Stimulated activated memory B cell treated with anti-CD40 and anti-IgM and Interleukin-4, amounts not matched to agents 10 μg/mL and 1 μg/mL and 100 μg/mL, for 72 hours (primary cell): ENCODE results near the gene TELO2.
A peak's percentile ranks its signal among the peaks of the same experiment; 100 is the strongest.

Experiments used
- ATAC-seq: fragments of 150-1000 bp; cut with Tn5 transposase; 2 replicates; pipeline ENCODE4 v1.10.0; 2021
- H3K27ac Mint-ChIP-seq: one replicate; pipeline ENCODE4 v1.8.0; 2022; ENCODE audit warnings: mild to moderate bottlenecking, mixed read lengths
- H3K27me3 Mint-ChIP-seq: one replicate; pipeline ENCODE4 v1.8.0; 2022; ENCODE audit warnings: mixed read lengths
- H3K36me3 Mint-ChIP-seq: one replicate; pipeline ENCODE4 v1.8.0; 2022; ENCODE audit warnings: mixed read lengths
- H3K4me1 Mint-ChIP-seq: one replicate; pipeline ENCODE4 v1.8.0; 2022; ENCODE audit warnings: mixed read lengths
- H3K4me3 Mint-ChIP-seq: one replicate; pipeline ENCODE4 v1.8.0; 2022; ENCODE audit warnings: mild to moderate bottlenecking, moderate library complexity, mixed read lengths
- H3K9me3 Mint-ChIP-seq: one replicate; pipeline ENCODE4 v1.8.0; 2022; ENCODE audit warnings: mixed read lengths

TELO2 gene

DNA sequence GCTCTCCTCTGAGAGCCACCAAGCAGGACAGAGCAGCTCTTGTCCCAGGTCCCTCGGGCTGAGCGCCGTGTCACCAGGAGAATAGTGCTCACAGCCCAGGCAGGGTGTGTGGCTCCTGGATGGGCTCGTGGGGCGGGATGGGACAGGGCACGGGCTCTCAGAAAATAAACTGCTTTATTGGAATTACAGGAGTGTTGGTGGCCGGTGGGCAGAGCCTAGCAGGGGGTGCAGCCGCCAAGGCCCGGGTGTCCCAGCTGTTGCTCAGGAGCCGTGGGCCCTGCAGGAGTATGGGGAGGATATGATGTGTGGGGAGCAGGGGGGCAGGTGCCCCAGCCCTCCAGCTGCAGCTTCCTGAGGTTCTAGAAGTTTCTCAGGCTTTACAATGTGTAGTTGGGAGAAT lies 17.1 kb downstream of the TELO2 start:
- Mint-ChIP-seq H3K36me3 (peaks cover 54% of the 10 kb centered on the region), H3K4me3 (no peak overlapping the region), H3K27me3 (no peaks in the 10 kb centered on the region), H3K9me3 (no peaks in the 10 kb centered on the region), H3K4me1 (no peaks in the 10 kb centered on the region), H3K27ac (no peak overlapping the region)
- no peak for ATAC-seq

GRCh38 chr16:1510941-1511351 lies 17.8 kb downstream of the TELO2 start:
- Mint-ChIP-seq H3K9me3 (no peaks in the 10 kb centered on the region), H3K4me1 (no peaks in the 10 kb centered on the region), H3K4me3 (no peak overlapping the region), H3K27ac (no peak overlapping the region), H3K36me3 (peaks cover 54% of the 10 kb centered on the region), H3K27me3 (no peaks in the 10 kb centered on the region)
- ATAC-seq: no peak

DNA sequence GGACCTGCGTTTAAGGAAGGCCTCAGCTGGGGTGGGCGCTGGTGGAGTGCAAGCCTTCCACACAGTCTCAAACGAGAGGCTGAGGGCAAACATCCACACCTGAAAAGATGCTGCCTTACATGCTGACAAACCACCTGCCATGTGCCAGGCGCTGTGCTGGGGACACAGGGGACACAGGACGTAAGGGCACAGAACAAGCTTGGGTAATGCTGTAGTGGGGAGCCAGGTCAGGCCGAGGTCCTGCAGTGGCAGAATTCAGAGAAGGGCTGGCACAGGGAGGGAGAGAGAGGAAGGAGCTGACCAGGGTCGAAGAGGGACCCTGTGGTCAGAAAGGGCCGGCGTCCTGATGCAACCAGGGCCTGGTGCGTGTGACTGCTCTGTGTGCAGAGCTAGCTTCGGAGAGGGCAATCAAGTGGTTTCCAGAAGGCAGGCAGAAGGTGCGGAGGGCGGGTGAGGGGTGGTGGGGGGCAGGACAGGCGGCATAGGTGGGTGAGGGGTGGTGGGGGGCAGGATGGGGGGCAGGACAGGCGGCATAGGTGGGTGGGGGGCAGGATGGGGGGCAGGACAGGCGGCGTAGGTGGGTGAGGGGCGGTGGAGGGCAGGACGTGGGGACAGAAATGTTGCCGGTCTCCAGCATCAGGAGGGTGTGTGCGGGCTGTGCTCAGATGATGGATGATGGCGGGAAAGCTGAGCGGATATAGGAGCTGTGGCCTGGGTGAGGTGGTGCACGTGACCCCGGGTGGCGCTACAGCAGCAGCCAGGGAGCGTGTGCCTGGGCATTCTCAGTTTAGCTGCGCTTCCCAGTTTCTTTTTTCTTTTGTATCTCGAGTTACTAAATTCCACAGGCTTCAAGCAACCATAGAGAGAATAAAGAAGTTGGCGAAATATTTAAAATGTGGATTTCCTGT lies 18.8 kb downstream of the TELO2 start:
- Mint-ChIP-seq H3K27ac (no peak overlapping the region), H3K4me1 (no peaks in the 10 kb centered on the region), H3K9me3 (no peaks in the 10 kb centered on the region), H3K4me3 (no peak overlapping the region), H3K27me3 (no peaks in the 10 kb centered on the region), H3K36me3 (peaks cover 49% of the 10 kb centered on the region)
- no peak for ATAC-seq

- Mint-ChIP-seq H3K4me1 (no peaks in the 10 kb centered on the region), H3K4me3 (no peak overlapping the region), H3K27ac (no peak overlapping the region), H3K27me3 (no peaks in the 10 kb centered on the region), H3K9me3 (no peaks in the 10 kb centered on the region), H3K36me3 (peaks cover 42% of the 10 kb centered on the region)
- ATAC-seq: no peak
These were observed 19.6 kb downstream of the TELO2 start for GRCh38 chr16:1512774-1513173.

GRCh38 chr16:1514507-1514906 lies 21.3 kb downstream of the TELO2 start:
- Mint-ChIP-seq H3K36me3 (peaks cover 41% of the 10 kb centered on the region), H3K27me3 (no peaks in the 10 kb centered on the region), H3K27ac (no peak overlapping the region), H3K4me1 (no peaks in the 10 kb centered on the region), H3K4me3 (no peak overlapping the region), H3K9me3 (no peaks in the 10 kb centered on the region)
- no peak for ATAC-seq

DNA sequence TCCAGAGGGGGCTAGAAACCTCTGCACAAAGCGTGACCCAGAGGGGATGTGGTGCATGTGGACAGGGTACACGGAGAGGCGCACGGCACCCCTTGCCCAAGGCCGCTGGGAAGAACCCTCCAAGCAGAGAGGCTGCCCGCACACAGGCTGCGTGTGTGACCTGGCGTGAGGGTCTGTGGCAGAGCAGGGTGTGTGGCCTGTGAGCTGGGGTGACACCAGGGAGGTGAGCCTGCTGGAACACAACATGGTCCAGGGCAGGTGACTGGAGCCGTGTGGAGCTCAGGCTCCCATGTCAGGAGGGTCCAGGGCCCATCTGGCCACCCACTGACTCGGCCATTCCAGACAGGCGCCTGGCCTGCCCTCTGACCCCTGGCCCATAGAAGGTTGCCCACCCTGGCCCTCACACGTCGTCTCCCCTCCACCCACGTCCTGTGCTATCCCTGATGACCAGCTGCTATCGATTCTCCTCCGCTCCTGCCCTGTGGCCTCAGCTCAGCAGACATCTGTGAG lies 25.5 kb downstream of the TELO2 start:
- Mint-ChIP-seq H3K27ac (no peak overlapping the region), H3K9me3 (no peaks in the 10 kb centered on the region), H3K4me1 (no peaks in the 10 kb centered on the region), H3K4me3 (no peak overlapping the region), H3K27me3 (no peaks in the 10 kb centered on the region), H3K36me3 (peaks cover 7% of the 10 kb centered on the region)
- peak; percentile 38 for ATAC-seq

DNA sequence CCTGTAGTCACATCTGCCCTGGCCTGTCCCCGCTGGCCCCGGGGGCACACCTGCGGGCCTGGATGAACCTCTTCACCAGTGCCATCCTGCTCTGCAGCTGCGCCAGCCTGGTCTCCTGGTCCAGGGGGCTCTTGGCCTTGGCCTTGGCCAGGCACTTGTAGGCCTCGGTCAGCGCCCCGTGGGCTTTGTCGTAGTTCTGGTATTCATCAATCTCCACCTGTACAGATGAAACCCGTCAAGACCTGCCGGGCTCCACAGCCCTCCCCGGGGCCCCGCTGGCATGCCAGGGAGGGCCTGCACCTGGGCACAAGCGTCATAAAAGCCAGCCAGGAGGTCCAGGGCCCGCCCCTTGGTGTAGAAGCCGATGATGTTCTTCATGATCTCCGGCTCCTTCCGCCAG lies 26.7 kb downstream of the TELO2 start:
- no peaks in the 10 kb centered on the region for H3K4me1 Mint-ChIP-seq

DNA sequence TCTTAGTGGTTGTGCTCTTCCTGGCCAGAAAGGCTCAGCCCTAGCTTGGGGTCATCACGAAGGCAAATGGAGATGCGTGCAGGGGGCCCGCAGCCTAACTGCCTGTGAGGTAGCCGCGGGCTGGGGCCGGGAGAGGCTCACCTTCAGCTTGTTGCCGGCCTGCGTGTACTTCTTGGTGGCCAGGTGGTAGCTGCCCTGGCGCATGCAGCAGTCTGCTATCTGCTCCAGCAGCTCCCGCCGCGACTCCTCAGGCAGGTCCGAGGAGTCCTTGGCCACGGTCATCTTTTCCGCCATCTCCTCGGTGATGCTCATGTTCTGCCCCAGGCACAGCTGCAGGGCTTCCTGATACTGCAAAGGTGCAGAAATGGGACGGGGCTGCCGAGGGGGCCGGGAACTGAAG lies 27.3 kb downstream of the TELO2 start:
- Mint-ChIP-seq H3K9me3 (no peaks in the 10 kb centered on the region), H3K4me3 (no peak overlapping the region), H3K27me3 (no peaks in the 10 kb centered on the region), H3K27ac (no peak overlapping the region), H3K4me1 (no peaks in the 10 kb centered on the region), H3K36me3 (no peaks in the 10 kb centered on the region)
- ATAC-seq: no peak

More for the DNA sequence above, 26.7 kb downstream of the TELO2 start:
- H3K27me3 Mint-ChIP-seq: no peaks in the 10 kb centered on the region
- no peaks in the 10 kb centered on the region for H3K9me3 Mint-ChIP-seq
- H3K4me3 Mint-ChIP-seq: no peak overlapping the region
- H3K36me3 Mint-ChIP-seq: peaks cover 4% of the 10 kb centered on the region
- ATAC-seq: no peak
- H3K27ac Mint-ChIP-seq: no peak overlapping the region

DNA sequence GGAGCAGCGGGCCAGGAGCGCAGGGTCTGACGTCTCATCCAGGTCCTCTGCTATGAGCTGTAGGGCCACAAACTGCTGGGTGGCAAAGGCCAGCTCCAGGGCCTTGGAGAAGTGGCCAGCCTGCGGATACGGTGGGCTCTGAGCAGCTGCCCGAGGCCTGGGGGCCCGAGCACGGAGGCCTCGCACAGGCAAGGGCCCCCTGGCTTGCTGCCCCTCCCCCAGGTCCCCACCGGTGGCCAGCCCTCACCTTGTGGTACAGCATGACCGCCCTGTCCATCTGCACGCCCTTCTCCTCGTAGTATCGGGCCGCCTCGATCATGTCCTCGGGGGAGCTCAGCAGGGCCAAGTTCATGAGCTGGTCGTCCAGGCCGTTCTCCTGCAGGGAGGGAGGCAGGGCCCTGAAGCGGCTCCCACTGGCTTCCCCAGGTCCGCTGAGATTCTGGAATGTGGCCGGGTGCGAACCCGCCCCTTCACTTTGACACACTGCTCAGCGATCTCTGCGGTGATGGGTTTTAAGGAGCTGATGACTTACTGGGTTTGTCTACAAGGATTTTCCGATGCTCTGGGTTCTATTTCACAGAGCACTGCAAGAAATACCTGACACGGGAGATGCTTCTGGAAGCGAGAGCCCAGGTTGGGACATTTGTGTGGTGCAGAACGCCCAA lies 30.6 kb downstream of the TELO2 start:
- Mint-ChIP-seq H3K27ac (no peak overlapping the region), H3K36me3 (no peaks in the 10 kb centered on the region), H3K27me3 (no peaks in the 10 kb centered on the region), H3K9me3 (no peaks in the 10 kb centered on the region), H3K4me1 (no peaks in the 10 kb centered on the region), H3K4me3 (no peak overlapping the region)
- ATAC-seq: no peak

DNA sequence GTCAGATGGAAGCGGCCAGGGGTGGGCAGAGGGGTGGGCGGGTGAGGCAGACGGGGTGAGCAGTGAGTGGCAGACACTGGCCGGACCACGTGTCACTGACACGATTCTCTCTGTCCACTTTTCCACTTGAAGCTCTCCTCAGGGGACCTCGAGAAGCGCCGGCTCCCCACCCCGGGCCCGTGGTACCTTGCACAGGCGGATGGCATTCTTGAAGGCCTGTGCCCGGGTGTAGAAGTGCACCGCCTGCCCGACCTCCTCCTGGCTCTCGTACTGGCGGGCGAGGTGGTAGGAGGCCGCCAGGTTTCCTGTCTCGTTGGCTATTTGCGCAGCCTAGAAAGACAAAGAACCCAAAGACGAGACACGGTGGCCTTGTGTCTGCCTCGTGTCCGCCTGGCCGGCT lies 31.2 kb downstream of the TELO2 start:
- H3K4me3 Mint-ChIP-seq: no peak overlapping the region
- no peaks in the 10 kb centered on the region for H3K27me3 Mint-ChIP-seq
- H3K27ac Mint-ChIP-seq: no peak overlapping the region
- H3K4me1 Mint-ChIP-seq: no peaks in the 10 kb centered on the region
- no peaks in the 10 kb centered on the region for H3K36me3 Mint-ChIP-seq
- ATAC-seq: no peak
- H3K9me3 Mint-ChIP-seq: no peaks in the 10 kb centered on the region

DNA sequence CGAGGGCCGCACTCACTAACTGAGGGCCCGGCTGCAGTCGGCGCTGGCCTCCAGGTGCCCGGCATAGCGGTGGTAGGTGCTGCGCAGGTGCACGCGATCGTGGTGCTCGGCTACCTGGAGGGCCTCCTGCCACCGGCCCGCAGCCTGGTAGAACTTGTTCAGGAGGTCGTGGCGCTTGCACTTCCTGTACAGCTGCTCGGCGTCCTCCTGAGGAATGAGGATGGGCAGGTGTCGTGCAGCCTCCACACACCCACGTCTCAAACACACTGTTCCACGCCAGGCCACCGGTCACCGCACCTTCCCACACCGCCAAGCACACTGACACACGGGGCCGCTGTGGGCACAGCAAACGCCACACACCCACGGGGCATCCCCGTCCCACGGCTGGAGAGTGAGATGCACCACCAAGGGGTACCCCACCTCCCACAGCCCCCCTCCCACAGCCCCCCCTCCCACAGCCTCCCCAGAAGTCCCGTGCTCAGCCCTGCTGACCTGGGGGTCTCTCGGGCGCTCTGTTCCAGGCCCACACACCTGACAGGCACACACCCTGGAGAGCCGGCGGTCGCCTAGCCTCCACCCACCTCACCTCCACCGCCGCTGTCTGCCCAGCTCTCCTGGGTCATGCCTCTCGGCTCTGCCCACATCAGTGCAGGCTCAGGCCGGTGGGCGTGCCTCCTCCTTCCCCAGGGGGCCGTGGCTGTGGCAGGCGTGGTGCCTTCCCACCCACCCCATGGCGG lies 32.9 kb downstream of the TELO2 start:
- H3K4me1 Mint-ChIP-seq: no peaks in the 10 kb centered on the region

DNA sequence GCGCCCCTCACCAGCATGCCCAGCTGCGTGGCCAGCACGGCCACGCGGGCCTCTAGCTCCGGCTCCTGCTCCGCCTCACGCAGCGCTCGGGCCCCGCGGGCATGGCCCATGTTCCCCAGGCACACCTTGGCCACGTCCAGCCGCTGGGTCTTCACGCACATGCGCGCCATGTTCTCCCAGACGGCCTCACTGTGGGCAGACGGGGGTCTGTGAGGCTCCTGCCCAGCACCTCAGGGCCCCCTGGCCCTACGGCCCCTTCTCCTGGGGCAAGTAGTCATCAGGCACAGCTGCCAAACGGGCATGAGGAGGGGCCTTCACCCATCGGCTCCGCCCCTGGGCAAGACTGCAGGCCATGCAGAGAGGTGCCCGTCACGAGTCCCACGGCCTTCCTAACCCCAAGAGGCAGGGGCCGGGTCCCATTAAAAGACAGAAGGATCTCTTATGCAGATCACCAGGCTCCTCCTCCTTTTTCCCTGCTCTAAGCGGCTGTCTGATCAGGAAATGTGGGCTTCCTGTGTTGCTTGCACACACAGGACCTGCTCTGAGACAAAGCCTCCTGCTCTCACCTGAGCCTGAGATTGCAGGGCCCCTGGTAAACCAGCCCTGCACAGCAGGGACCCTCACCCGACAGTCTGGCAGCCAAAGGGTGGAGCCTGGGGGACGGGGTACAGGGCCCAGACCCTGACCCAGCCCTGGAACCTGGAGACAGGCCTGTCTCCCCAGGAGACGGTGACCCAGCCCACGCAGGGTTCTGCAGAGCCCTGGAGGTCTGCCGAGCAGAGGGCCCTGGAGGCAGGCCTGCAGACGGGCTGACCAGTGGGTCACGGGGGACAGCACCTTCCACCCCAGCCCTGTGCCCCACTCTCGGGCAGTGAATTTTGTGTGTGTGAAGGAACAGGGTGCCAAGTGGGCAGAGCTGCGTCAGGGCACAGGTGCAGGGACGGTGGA lies 33.7 kb downstream of the TELO2 start:
- H3K9me3 Mint-ChIP-seq: no peaks in the 10 kb centered on the region
- H3K36me3 Mint-ChIP-seq: no peaks in the 10 kb centered on the region
- no peak overlapping the region for H3K27ac Mint-ChIP-seq
- no peak for ATAC-seq
- no peaks in the 10 kb centered on the region for H3K4me1 Mint-ChIP-seq
- H3K27me3 Mint-ChIP-seq: no peaks in the 10 kb centered on the region
- no peak overlapping the region for H3K4me3 Mint-ChIP-seq

More for the DNA sequence above, 32.9 kb downstream of the TELO2 start:
- no peak overlapping the region for H3K4me3 Mint-ChIP-seq
- no peak overlapping the region for H3K27ac Mint-ChIP-seq
- H3K9me3 Mint-ChIP-seq: no peaks in the 10 kb centered on the region
- H3K36me3 Mint-ChIP-seq: no peaks in the 10 kb centered on the region
- H3K27me3 Mint-ChIP-seq: no peaks in the 10 kb centered on the region
- ATAC-seq: peak; percentile 17

DNA sequence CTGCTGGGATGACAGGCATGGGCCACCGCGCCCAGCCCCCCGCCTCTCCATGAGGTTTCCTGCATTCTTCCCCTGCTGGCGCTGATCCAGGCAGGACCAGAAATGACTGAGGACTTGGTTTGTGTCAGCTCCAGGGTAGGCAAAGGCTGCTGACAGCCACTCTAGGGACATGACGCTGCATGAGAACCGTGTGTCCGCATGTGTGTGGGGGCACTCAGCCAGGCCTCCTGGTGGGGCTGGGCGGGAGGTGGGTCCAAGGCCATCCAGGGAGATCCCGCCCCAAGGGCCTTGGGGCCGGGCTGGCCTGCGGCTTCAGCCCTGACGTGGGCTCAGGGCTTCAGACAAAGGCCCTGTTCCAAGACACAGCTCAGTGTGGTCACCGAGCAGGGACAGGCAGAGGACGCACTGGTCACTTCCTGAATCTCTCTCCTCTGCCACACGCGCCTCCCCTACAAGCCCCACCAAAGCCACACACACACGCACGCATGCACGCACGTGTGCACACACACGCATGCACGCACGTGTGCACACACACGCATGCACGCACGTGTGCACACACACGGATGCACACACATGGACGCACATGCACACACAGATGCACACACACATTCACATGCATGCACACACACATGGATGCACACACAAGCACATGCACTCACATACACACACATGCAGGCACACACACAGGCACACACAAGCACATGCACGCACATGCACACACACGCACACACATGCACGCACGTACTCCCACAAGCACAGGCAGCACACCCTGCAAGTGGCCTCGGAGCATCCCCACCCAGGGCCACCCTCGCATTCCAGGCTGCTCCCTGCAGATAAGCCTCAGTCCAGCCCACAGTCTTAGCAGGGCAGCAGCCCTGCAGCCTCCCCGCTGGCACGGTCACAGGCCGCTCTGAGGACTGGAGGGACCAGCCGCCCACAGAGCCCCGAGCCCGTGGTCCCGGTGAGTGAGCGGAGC lies 35.0 kb downstream of the TELO2 start:
- Mint-ChIP-seq H3K27me3 (no peaks in the 10 kb centered on the region), H3K4me3 (no peak overlapping the region), H3K27ac (no peak overlapping the region), H3K4me1 (no peaks in the 10 kb centered on the region), H3K9me3 (no peaks in the 10 kb centered on the region), H3K36me3 (no peaks in the 10 kb centered on the region)
- ATAC-seq: no peak
